ENCODE data around the gene CMAS.
"Not testable (repeated sequence)": the region's sequence is repeated elsewhere in the genome, so short reads cannot be mapped to it uniquely, and the experiment has no call there.

CMAS gene

DNA sequence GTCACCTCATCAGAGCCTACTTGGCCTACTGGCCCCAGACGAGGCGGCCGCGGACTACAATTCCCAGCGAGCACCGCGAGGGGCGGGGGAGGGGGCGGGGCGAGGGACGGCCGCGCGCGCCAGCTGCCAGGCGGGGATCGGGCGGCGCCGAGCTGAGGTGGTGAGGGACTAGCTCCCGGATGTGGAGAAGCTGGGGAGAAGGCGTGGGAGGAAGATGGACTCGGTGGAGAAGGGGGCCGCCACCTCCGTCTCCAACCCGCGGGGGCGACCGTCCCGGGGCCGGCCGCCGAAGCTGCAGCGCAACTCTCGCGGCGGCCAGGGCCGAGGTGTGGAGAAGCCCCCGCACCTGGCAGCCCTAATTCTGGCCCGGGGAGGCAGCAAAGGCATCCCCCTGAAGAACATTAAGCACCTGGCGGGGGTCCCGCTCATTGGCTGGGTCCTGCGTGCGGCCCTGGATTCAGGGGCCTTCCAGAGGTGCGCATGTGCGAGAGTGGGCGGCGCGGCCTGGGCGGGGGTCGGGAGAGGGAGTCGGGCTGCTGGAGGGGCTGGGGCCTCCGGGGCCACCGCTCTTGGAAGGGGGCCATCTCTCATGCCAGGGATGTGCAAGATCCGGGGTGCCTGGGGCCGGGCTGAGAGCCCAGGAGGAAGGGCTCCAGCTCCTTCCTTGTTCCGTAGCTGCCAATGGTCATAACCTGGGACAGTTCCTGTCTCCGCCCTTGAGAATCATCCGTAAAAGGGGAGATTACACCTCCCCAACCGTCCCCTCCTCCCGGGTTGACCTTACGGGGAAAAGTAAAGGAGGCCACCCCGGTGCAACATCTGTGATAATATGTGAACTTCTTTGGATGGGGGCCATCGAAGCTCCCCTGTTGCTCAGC is at the start of gene CMAS:
TSS of gene CMAS (plus strand) at position 129 of the 878 bp plus-strand sequence. CDS start at position 215, 86 bp downstream.
- TF ChIP-seq CTCF (IDR thresholded peaks at IDR 0.05; ENCODE audit: low read depth, low read length): no peak

DNA sequence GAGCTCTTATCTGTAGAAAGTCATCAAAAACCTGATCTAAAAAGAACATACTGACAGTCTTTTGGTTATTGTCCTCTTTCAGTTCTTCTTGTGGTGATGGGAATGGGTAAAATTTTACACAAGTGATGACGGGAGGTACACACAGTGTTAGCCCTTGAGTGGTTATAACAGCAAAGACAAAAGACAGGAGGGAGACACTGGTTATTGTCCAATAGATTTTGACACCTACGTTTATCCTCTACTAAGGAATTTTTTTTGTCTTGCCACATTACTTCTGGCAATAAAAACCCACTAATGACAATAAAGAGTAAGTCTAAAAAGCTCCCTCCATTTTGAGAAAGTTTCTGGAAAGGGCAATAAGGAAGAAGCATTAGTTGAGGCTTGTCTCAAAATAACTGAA is 47.7 kb upstream of the CMAS start:
- no peak overlapping the region for H3K27ac ChIP-seq
- DNase-seq: no peak
- no peaks in the 10 kb centered on the region for H3K9me3 ChIP-seq (ENCODE audit: severe bottlenecking)
- no peak for TF ChIP-seq CTCF (IDR thresholded peaks at IDR 0.05; ENCODE audit: low read depth, low read length)
- no peaks in the 10 kb centered on the region for H3K27me3 ChIP-seq (ENCODE audit: insufficient read depth, low read depth, severe bottlenecking)
- no peak overlapping the region for H3K4me3 ChIP-seq (ENCODE audit: low read depth, low read length)
- no peaks in the 10 kb centered on the region for H3K36me3 ChIP-seq

More for the DNA sequence above, at the start of gene CMAS:
- H3K9me3 ChIP-seq (ENCODE audit: severe bottlenecking): no peaks in the 10 kb centered on the region
- no peaks in the 10 kb centered on the region for H3K27me3 ChIP-seq (ENCODE audit: insufficient read depth, low read depth, severe bottlenecking)
- peak within 1 kb of the TSS; percentile 96 for H3K4me3 ChIP-seq (ENCODE audit: low read depth, low read length)
- peak within 1 kb of the TSS; percentile 95 for H3K27ac ChIP-seq
- DNase-seq: peak; percentile 84
- peaks cover 7% of the 10 kb centered on the region for H3K36me3 ChIP-seq

GRCh38 chr12:21998782-21999181 is 47.2 kb upstream of the CMAS start:
- no peaks in the 10 kb centered on the region for H3K9me3 ChIP-seq (ENCODE audit: severe bottlenecking)
- H3K36me3 ChIP-seq: no peaks in the 10 kb centered on the region
- TF ChIP-seq CTCF (IDR thresholded peaks at IDR 0.05; ENCODE audit: low read depth, low read length): no peak
- no peak overlapping the region for H3K4me3 ChIP-seq (ENCODE audit: low read depth, low read length)
- H3K27ac ChIP-seq: no peak overlapping the region
- H3K27me3 ChIP-seq (ENCODE audit: insufficient read depth, low read depth, severe bottlenecking): no peaks in the 10 kb centered on the region
- no peak for DNase-seq

DNA sequence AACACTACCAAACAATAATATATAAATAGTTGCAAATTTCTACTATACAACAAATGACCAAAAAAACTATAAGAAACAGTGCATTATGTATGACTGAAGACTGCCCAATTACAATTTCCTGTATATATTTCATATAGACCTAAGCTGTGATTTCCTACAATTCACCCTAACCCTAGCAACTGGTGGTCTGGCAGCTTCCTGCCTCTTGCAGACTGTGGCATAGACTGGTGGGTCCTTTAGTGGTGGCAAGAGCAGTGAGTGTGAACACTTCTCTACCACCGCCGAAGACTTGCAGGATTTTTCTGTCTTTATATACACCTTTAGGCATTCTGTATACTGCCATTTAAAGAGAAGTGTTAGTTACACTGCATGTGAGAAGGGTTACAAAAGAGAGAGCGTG is 43.6 kb upstream of the CMAS start:
- DNase-seq: no peak
- Histone ChIP-seq H3K27ac (no peak overlapping the region), H3K4me3 (ENCODE audit: low read depth, low read length) (no peak overlapping the region), H3K27me3 (ENCODE audit: insufficient read depth, low read depth, severe bottlenecking) (no peaks in the 10 kb centered on the region), H3K36me3 (no peaks in the 10 kb centered on the region), H3K9me3 (ENCODE audit: severe bottlenecking) (no peaks in the 10 kb centered on the region)
- TF ChIP-seq CTCF (IDR thresholded peaks at IDR 0.05; ENCODE audit: low read depth, low read length): no peak

DNA sequence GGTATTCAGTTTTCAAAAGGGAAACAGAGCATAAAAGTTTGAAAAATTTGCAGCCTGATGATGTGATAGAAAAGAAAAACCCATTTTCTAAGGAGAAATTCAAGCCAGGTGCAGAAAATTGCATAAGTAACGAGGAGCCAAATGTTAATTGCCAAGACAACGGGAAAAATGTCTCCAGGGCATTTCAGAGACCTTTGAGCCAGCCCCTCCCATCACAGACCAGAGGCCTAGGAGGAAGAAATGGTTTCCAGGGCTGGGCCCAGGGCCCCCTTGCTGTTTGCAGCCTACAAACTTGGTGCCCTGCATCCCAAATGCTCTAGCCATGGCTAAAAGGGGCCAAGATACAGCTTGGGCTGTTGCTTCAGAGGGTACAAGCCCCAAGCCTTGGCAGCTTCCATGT is 38.2 kb upstream of the CMAS start:
- not testable (repeated sequence) for H3K9me3 ChIP-seq (ENCODE audit: severe bottlenecking); H3K36me3 ChIP-seq; H3K27ac ChIP-seq; H3K27me3 ChIP-seq (ENCODE audit: insufficient read depth, low read depth, severe bottlenecking); H3K4me3 ChIP-seq (ENCODE audit: low read depth, low read length); DNase-seq

DNA sequence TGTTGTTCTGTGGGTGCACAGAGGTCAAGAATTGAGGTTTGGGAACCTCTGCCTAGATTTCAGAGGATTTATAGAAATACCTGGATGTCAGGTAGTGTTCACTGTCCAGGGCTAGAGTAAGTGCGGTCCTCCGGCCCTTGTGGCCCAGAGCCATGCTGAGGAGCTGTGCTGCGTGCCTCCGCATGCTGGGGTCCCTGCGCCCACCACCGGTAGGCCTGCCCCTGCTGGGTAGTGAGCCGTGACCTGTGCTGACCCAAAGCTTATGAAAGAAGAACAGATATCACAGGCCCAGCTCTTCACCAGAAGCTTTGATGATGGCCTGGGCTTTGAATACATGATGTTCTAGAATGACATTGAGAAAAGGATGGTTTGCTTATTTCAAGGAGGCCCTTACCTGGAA is 37.8 kb upstream of the CMAS start:
- no peaks in the 10 kb centered on the region for H3K9me3 ChIP-seq (ENCODE audit: severe bottlenecking)
- no peaks in the 10 kb centered on the region for H3K36me3 ChIP-seq
- H3K4me3 ChIP-seq (ENCODE audit: low read depth, low read length): no peak overlapping the region
- no peak overlapping the region for H3K27ac ChIP-seq
- no peak for DNase-seq
- no peak for TF ChIP-seq CTCF (IDR thresholded peaks at IDR 0.05; ENCODE audit: low read depth, low read length)
- H3K27me3 ChIP-seq (ENCODE audit: insufficient read depth, low read depth, severe bottlenecking): no peaks in the 10 kb centered on the region
